Measurements from ENCODE around the gene ATF6B.
"Not testable (repeated sequence)": the region's sequence is repeated elsewhere in the genome, so short reads cannot be mapped to it uniquely, and the experiment has no call there.

The ATF6B gene

GRCh38 chr6:32153564-32154513 lies 25.8 kb upstream of the ATF6B start, which contains the start of gene PPT2:
PPT2 (plus strand) TSS chr6:32154141; CDS start chr6:32154595, 454 bp downstream.
- DNase-seq: peak; percentile 77

DNA sequence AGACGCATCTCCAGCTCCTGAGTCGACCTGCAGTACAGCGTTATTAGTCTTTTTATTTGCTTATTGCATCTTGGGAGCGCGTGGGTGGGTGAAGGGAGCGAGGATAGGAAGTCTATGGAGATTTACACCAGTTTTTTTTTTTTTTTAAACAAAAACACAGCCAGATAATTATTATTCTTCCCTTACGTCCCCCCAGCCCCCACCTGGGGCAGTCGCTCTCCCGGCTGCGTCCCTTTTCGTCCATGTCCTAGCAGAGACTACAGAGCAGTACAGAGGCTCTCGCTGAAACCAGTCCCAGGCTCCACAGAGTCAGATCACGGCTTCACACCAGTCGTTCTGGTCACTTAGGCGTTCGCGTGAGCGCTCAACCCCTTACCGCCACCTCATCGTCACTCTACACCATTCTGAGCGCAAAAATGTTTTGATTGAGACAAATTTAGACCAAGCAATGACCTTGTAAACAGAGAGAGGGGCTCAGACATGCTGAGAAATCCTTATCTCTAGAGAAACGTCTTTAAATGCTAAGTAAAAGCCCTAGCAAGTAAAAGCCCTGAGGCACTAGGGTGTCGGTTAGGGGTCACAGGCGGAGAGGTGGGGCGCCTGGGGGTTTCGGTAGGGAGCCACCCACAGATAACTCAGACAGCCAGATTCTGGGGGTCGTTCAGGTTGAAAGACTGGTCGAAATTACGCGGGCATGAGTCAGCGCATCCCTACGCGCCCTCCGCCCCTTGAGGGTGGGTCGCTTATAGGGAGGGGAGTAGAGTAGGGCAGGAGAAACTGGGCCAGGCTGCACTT lies 24.9 kb upstream of the ATF6B start:
- DNase-seq: no peak

- no peak for DNase-seq
These were observed 24.1 kb upstream of the ATF6B start, which contains the start of gene PRRT1 for GRCh38 chr6:32151863-32152768. PRRT1 (minus strand) TSS chr6:32151939; CDS start chr6:32151827, 112 bp downstream.

GRCh38 chr6:32151181-32151862 lies 23.3 kb upstream of the ATF6B start:
- DNase-seq: no peak

- no peak for DNase-seq
These were observed 22.2 kb upstream of the ATF6B start for GRCh38 chr6:32149932-32150870.

- no peak for DNase-seq
These were observed 21.2 kb upstream of the ATF6B start for GRCh38 chr6:32149092-32149755.

DNA sequence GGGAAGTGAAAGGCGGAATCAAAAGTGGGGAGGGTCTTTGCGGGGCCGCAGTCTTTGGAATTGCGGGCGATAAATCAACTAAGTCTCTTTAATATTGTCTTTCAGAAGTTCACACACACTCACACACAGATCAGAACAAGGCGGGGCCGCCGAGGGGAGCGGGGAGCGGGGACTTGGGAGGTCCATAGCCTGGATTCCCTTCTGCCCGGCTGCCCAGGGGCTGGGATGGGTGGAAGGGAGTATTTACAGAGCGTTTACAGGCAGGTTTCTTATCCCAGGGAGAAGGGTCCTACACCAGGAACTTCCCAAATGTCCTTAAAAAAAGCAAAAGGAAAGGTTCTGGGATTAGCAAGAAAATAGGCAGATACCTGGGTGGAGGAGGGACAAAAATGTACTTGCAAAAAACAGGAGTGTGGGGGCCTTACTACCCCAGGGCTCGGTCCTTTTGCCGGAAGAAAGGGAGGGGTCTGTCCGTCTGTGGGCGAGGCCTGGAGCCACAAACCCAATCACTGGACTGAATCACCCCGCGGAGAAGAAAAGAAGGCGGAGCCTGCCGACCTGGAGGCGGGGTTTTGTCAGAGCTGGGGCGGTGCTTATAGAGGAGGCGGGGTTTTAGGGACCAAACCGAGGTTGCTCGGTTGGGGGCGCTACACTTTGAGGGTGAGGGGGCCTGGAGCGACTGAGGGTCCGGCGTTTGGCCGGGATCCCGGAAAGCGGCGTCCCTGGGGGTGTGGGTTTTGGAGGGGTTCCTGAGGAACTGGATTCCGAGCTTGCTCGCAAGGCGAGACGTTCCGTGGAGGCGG lies 20.4 kb upstream of the ATF6B start:
- no peak for DNase-seq

GRCh38 chr6:32147401-32148132 lies 19.5 kb upstream of the ATF6B start:
- DNase-seq: no peak

- DNase-seq: no peak
These were observed 18.6 kb upstream of the ATF6B start for GRCh38 chr6:32146687-32147086.

- no peak for DNase-seq
These were observed 18.2 kb upstream of the ATF6B start for GRCh38 chr6:32146287-32146686.

DNA sequence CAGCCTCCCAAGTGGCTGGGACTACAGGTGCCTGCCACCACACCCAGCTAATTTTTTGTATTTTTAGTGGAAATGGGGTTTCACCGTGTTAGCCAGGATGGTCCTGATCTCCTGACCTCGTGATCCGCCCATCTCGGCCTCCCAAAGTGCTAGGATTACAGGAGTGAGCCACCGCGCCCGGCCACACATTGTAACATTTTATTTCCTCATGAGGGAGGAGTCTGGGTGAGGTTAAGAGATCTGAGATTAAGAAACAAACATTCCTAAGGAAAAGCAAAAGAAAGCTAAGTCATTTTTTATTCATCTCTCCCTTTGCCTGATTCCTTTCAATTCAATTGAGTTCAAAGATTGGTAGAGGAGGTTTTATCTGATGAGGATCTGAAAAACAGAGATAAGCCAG lies 16.2 kb upstream of the ATF6B start:
- not testable (repeated sequence) for DNase-seq

DNA sequence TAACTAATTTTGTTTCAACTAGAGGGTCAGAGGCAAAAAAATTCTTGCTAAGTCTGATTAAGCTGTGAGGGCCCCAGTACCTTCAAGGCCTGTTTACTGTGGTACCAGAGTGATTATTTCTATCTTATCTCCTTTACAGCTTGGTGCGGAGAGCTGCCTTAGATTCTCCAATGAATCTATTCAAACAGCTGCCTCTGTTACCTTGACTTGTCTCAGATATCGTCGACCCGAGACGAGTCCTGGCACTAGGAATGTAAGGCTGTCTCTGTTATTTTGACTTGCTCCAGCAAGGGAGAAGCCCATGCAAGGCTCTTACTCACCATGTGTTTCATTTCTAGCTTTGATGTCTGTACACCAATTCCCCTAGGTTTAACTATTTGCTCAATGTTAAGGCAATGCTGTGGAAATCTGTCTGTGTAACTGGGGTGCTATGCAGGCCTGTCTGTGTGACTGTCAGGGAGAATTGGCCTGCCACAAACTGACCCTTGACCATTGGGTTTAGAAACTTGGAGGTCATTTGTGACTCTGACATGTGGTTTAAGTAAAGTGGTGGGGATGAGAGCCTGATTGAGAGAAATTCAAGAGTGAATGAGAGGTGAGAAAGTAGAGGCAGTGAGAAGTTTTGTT lies 12.5 kb upstream of the ATF6B start:
- DNase-seq: no peak

DNA sequence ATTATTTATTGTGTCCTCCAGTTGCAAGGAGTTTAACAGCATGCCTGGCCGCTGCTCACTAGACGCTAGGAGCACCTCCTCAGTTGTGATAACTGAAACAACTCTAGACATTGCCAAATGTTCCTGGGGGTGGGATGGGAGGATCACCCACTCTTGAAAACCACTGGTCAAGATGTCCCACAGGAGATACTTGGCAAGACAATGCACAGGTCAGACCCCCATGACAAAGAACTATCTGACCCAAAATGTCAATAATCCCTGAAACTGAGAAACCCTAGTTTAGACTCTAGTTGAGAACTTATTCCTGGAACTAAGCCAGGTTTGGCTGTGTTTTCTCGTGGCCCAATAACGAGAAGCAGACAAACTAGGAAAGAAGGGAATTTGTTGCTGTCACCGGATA lies 11.5 kb upstream of the ATF6B start:
- DNase-seq: no peak

- DNase-seq: no peak
These were observed 9.4 kb upstream of the ATF6B start for GRCh38 chr6:32137454-32137853.

- DNase-seq: no peak
These were observed 5.7 kb upstream of the ATF6B start for GRCh38 chr6:32133786-32134185.

DNA sequence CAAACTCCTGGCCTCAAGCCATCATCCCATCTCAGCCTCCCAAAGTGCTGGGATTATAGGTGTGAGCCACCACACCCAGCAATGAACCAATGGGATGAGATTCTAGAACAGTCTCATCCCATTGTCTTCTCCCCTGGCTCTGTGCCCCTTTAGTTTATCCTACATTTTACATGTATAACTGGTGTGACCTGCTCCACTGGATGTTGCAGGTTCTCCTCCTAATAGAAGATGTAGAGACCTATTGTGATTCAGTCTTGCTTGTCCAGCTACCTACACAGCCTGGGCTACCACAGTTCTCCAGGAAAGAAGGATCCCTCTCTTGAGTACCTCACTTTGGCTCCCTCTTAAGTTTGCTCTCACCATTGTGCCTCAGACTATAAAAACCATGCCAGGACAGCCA lies 4.1 kb upstream of the ATF6B start:
- DNase-seq: no peak

DNA sequence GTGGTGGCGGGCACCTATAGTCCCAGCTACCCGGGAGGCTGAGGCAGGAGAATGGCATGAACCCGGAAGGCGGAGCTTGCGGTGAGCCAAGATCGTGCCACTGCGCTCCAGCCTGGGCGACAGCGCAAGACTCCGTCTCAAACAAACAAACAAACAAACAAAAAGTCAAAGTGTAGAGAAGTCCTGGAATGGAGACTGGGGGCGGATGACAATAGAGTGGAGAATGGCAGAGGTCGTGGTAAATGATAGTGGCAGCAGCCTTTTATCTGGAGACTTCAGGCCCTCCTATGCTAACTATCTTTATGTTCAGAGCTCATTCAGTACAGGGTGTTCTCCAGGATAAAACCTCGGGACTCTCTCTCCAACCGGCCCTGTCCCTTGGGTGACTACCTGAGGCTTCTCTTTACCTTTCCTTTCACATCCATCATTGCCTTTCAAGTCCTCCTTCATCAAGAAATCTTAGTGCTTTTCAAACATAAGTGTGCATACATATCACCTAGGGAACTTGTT lies 3.4 kb upstream of the ATF6B start:
- no peak for DNase-seq

Measured in NCI-H1048 (cell line).